GM12878 (cell line): ENCODE results near the gene MAP4K2. TPM values are rescaled to one million over a fixed set of nuclear protein-coding genes. Genes with fewer than 3 reads are reported as not detected.
A peak's percentile ranks its signal among the peaks of the same experiment; 100 is the strongest.

ENCODE experiments used
- BCLAF1 ChIP-seq: fragments of 450-650 bp; IDR thresholded peaks from 2 replicates; pipeline ENCODE4 v1.6.1; 2017; ENCODE audit warnings: antibody characterized with exemption, mild to moderate bottlenecking, moderate library complexity
- CBFB ChIP-seq: IDR thresholded peaks from 2 replicates; pipeline ENCODE4 v1.6.1; 2016; ENCODE audit warnings: antibody characterized with exemption, low read depth
- HCFC1 ChIP-seq: fragments of 150-350 bp; IDR thresholded peaks from 2 replicates; pipeline ENCODE4 v1.6.1; 2014; ENCODE audit warnings: low read length
- HDAC2 ChIP-seq: fragments of 200-600 bp; sonication (generic); IDR thresholded peaks from 2 replicates; pipeline ENCODE4 v1.6.1; 2017
- IKZF2 ChIP-seq, 2 experiments: fragments of 450-650 bp; IDR thresholded peaks; 2 replicates each; pipeline ENCODE4 v1.6.1; 2017; ENCODE audit warnings: mild to moderate bottlenecking in 2 of 2, moderate library complexity in 2 of 2
- KAT2A ChIP-seq: conservative IDR thresholded peaks from 2 replicates; pipeline ENCODE4 v1.6.1; 2011; ENCODE audit warnings: low read depth, low read length; ENCODE audit not compliant: control insufficient read depth
- MYB ChIP-seq: fragments of 150-350 bp; IDR thresholded peaks from 2 replicates; pipeline ENCODE4 v1.6.1; 2014; ENCODE audit warnings: mild to moderate bottlenecking, low read depth, low read length, borderline replicate concordance
- NFXL1 ChIP-seq: fragments of 450-650 bp; IDR thresholded peaks from 2 replicates; pipeline ENCODE4 v1.6.1; 2017; ENCODE audit warnings: antibody characterized with exemption, mild to moderate bottlenecking, borderline replicate concordance
- NR2F1 ChIP-seq: fragments of 450-650 bp; conservative IDR thresholded peaks from 2 replicates; pipeline ENCODE4 v1.6.1; 2017; ENCODE audit warnings: mild to moderate bottlenecking
- NRF1 ChIP-seq: conservative IDR thresholded peaks from 2 replicates; pipeline ENCODE4 v1.6.1; 2011; ENCODE audit warnings: mild to moderate bottlenecking, low read depth, low read length, improper control_type of control experiment
- POLR2AphosphoS2 ChIP-seq: IDR thresholded peaks from 2 replicates; pipeline ENCODE4 v1.6.1; 2011; ENCODE audit warnings: low read depth, mild to moderate bottlenecking, low read length, improper control_type of control experiment, moderate library complexity
- RCOR1 ChIP-seq: conservative IDR thresholded peaks from 2 replicates; pipeline ENCODE4 v1.6.1; 2012; ENCODE audit warnings: low read depth, low read length, improper control_type of control experiment
- REST ChIP-seq: IDR thresholded peaks from 2 replicates; pipeline ENCODE4 v1.6.1; 2012; ENCODE audit warnings: mild to moderate bottlenecking, low read depth, low read length
- SMAD5 ChIP-seq: IDR thresholded peaks from 2 replicates; pipeline ENCODE4 v1.6.1; 2016; ENCODE audit warnings: antibody characterized with exemption, low read depth
- STAT3 ChIP-seq: IDR thresholded peaks from 2 replicates; pipeline ENCODE4 v1.6.1; 2011; ENCODE audit warnings: low read depth, low read length, improper control_type of control experiment
- TCF12 ChIP-seq: IDR thresholded peaks from 2 replicates; pipeline ENCODE4 v1.6.1; 2011; ENCODE audit warnings: low read depth, mild to moderate bottlenecking, low read length
- YY1 ChIP-seq: IDR thresholded peaks from 2 replicates; pipeline ENCODE4 v1.6.1; 2011; ENCODE audit warnings: low read depth, mild to moderate bottlenecking, low read length
- polyA plus RNA-seq, 11 experiments: library from polyadenylated mRNA; depleted of rRNA in 4 of 11; unstranded in 6 of 11; stranded (reverse) in 5 of 11; fragments of >200 nt; fragmentation: Nextera tagmentation in 4 of 11; fragmentation: Illumina TruSeq in 1 of 11; extraction: Ambion mirVana in 4 of 11; extraction: Trizol in 1 of 11; gene quantifications; 1 replicate in 1 of 11; 2 replicates in 10 of 11; pipeline versions ENCODE4 v1.2.1 to v1.2.3, GENCODE V29; 2011 to 2016; ENCODE audit warnings: inconsistent platforms in 2 of 11, missing spikeins in 2 of 11, low read depth in 1 of 11
- total RNA-seq, 4 experiments: library from RNA; depleted of rRNA in 3 of 4; stranded (reverse); fragments of >200 nt in 3 of 4; fragmentation: Illumina TruSeq in 1 of 4; extraction: Trizol in 1 of 4; gene quantifications; 2 replicates each; pipeline versions ENCODE4 v1.2.1 to v1.2.3, GENCODE V29; 2013 to 2021
- TF ChIP-seq, protein P1 (sequence below): fragments of 450-650 bp; IDR thresholded peaks from 2 replicates; pipeline ENCODE4 v1.6.1; 2017; ENCODE audit warnings: mild to moderate bottlenecking, moderate library complexity
- TF ChIP-seq, protein P2 (sequence below): IDR thresholded peaks from 2 replicates; pipeline ENCODE4 v1.6.1; 2012; ENCODE audit warnings: low read depth, low read length, improper control_type of control experiment

Gene MAP4K2
- total and polyA plus RNA-seq, 10 of the 15 experiments (the other 5 are each of a cell fraction or from before 2014, with no cell fraction given) = 0.98 to 78.1 (median 48.9) TPM

- TF ChIP-seq TCF12 = peak; percentile 6; the same call in 1 of the 2 replicates
- TF ChIP-seq POLR2AphosphoS2 = peak; percentile 85; the same call in 1 of the 2 replicates
- peak; percentile 71; the same call in 1 of the 2 replicates for TF ChIP-seq RCOR1
- TF ChIP-seq IKZF2 (IDR thresholded peaks at IDR 0.05) = peak in 1 of 2 experiments; percentile 61; a peak in 3 of 4 replicates
- TF ChIP-seq SMAD5 = peak; percentile 80
- TF ChIP-seq, protein P1, sequence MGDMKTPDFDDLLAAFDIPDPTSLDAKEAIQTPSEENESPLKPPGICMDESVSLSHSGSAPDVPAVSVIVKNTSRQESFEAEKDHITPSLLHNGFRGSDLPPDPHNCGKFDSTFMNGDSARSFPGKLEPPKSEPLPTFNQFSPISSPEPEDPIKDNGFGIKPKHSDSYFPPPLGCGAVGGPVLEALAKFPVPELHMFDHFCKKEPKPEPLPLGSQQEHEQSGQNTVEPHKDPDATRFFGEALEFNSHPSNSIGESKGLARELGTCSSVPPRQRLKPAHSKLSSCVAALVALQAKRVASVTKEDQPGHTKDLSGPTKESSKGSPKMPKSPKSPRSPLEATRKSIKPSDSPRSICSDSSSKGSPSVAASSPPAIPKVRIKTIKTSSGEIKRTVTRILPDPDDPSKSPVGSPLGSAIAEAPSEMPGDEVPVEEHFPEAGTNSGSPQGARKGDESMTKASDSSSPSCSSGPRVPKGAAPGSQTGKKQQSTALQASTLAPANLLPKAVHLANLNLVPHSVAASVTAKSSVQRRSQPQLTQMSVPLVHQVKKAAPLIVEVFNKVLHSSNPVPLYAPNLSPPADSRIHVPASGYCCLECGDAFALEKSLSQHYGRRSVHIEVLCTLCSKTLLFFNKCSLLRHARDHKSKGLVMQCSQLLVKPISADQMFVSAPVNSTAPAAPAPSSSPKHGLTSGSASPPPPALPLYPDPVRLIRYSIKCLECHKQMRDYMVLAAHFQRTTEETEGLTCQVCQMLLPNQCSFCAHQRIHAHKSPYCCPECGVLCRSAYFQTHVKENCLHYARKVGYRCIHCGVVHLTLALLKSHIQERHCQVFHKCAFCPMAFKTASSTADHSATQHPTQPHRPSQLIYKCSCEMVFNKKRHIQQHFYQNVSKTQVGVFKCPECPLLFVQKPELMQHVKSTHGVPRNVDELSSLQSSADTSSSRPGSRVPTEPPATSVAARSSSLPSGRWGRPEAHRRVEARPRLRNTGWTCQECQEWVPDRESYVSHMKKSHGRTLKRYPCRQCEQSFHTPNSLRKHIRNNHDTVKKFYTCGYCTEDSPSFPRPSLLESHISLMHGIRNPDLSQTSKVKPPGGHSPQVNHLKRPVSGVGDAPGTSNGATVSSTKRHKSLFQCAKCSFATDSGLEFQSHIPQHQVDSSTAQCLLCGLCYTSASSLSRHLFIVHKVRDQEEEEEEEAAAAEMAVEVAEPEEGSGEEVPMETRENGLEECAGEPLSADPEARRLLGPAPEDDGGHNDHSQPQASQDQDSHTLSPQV = no peak
- TF ChIP-seq NR2F1 = no peak
- TF ChIP-seq HCFC1 = peak; percentile 20; the same call in 1 of the 2 replicates
- no peak for TF ChIP-seq MYB
- no peak for TF ChIP-seq KAT2A
- no peak for TF ChIP-seq NRF1
- no peak for TF ChIP-seq REST
- no peak for TF ChIP-seq NFXL1
- TF ChIP-seq CBFB = peak; percentile 78
- TF ChIP-seq BCLAF1 = no peak
- no peak for TF ChIP-seq HDAC2
- TF ChIP-seq, protein P2, sequence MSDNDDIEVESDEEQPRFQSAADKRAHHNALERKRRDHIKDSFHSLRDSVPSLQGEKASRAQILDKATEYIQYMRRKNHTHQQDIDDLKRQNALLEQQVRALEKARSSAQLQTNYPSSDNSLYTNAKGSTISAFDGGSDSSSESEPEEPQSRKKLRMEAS = no peak; the same call in 1 of the 2 replicates
- TF ChIP-seq STAT3 = no peak
- TF ChIP-seq YY1 = peak; percentile 93
Measured at GRCh38 chr11:64778473-64779298, 24.3 kb downstream of the MAP4K2 start, which contains the start of gene SF1 (continued).
